DOHH2 (cell line): ENCODE results near the gene CAMKK1.

ENCODE experiments used
- H3F3A ChIP-seq: fragments of 200-600 bp; sonication (generic), shearing (Covaris generic); 2 replicates; pipeline ENCODE4 v1.6.0; 2016; ENCODE audit warnings: antibody characterized with exemption, mild to moderate bottlenecking; ENCODE audit not compliant: control insufficient read depth, insufficient read depth
- H3K27ac ChIP-seq: fragments of 200-600 bp; sonication (generic); 2 replicates; pipeline ENCODE4 v1.5.1; 2014; ENCODE audit warnings: low read depth, mild to moderate bottlenecking, low read length, moderate library complexity
- H3K27me3 ChIP-seq: fragments of 200-600 bp; sonication (generic); 2 replicates; pipeline ENCODE4 v1.6.1; 2014; ENCODE audit warnings: mild to moderate bottlenecking, low read length, mixed read lengths; ENCODE audit not compliant: control insufficient read depth
- H3K36me3 ChIP-seq: fragments of 200-600 bp; sonication (generic); 2 replicates; pipeline ENCODE4 v1.6.1; 2014; ENCODE audit warnings: mild to moderate bottlenecking, low read length, moderate library complexity, mixed read lengths; ENCODE audit not compliant: control insufficient read depth
- H3K4me1 ChIP-seq: fragments of 200-600 bp; sonication (generic); 2 replicates; pipeline ENCODE4 v1.6.1; 2014; ENCODE audit warnings: mild to moderate bottlenecking, low read length, mixed read lengths; ENCODE audit not compliant: control insufficient read depth
- H3K4me2 ChIP-seq: fragments of 200-600 bp; sonication (generic); 2 replicates; pipeline ENCODE4 v1.6.0; 2014; ENCODE audit warnings: mild to moderate bottlenecking, low read length, moderate library complexity
- H3K4me3 ChIP-seq: fragments of 200-600 bp; sonication (generic); 2 replicates; pipeline ENCODE4 v1.5.1; 2014; ENCODE audit warnings: mild to moderate bottlenecking, low read length, mixed read lengths
- H3K79me2 ChIP-seq: fragments of 200-600 bp; sonication (generic); 2 replicates; pipeline ENCODE4 v1.6.1; 2014; ENCODE audit warnings: mild to moderate bottlenecking, low read length, mixed read lengths; ENCODE audit not compliant: control insufficient read depth
- H3K9me2 ChIP-seq: fragments of 200-600 bp; sonication (generic); replicated peaks from 2 replicates; pipeline ENCODE4 v1.6.1; 2014; ENCODE audit warnings: mild to moderate bottlenecking, low read length, mixed read lengths; ENCODE audit not compliant: control insufficient read depth
- H3K9me3 ChIP-seq: fragments of 200-600 bp; sonication (generic); 2 replicates; pipeline ENCODE4 v1.6.1; 2014; ENCODE audit warnings: antibody characterized with exemption, low read length, mixed read lengths; ENCODE audit not compliant: control insufficient read depth, insufficient read depth
- H4K20me1 ChIP-seq: fragments of 200-600 bp; sonication (generic); 2 replicates; pipeline ENCODE4 v1.6.0; 2014; ENCODE audit warnings: low read depth, mild to moderate bottlenecking, antibody characterized with exemption, low read length, moderate library complexity; ENCODE audit not compliant: control insufficient read depth, insufficient read depth
- EZH2phosphoT487 ChIP-seq: fragments of 200-600 bp; sonication (generic); IDR thresholded peaks from 2 replicates; pipeline ENCODE4 v1.6.1; 2017; ENCODE audit warnings: borderline replicate concordance, mild to moderate bottlenecking, antibody characterized with exemption, low read length, moderate library complexity, mixed read lengths
- TF ChIP-seq, protein P1 (sequence below): fragments of 200-600 bp; sonication (generic); IDR thresholded peaks from one replicate; pipeline ENCODE4 v1.5.1; 2014; ENCODE audit warnings: antibody characterized with exemption, mild to moderate bottlenecking, low read depth, low read length; ENCODE audit not compliant: poor library complexity, severe bottlenecking

CAMKK1 gene

DNA sequence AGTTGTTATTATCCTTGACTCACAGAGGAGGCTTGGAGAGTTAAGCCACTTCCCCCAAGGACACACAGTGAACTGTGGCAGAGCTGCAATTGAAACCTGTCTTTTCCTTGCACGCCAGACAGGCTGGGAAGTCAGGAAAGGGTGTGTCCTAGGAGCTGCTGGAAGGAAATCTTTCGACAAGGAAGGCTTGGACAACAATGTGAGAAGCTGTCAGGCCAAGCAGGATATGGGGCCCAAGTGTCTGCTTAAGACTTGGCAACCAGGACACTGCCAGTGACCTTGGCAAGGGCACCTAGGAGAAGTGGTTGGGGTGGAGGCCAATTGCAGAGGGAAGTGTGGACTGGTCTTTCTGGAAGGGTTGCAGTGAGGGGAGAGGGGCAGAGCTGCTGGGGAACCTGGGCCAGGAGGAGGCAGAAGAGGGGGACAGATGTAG, 2.1 kb upstream of the CAMKK1 start:
- H3K27ac ChIP-seq: no peak overlapping the region
- no peaks in the 10 kb centered on the region for H3K36me3 ChIP-seq
- peaks cover 59% of the 10 kb centered on the region for H3K4me1 ChIP-seq
- H3K27me3 ChIP-seq: peaks cover 12% of the 10 kb centered on the region
- no peaks in the 10 kb centered on the region for H3K9me3 ChIP-seq
- 0 out of 2 replicates have a peak, but pooled peaks cover 3% of the 10 kb centered on the region for H4K20me1 ChIP-seq
- no peak for TF ChIP-seq EZH2phosphoT487
- TF ChIP-seq, protein P1, sequence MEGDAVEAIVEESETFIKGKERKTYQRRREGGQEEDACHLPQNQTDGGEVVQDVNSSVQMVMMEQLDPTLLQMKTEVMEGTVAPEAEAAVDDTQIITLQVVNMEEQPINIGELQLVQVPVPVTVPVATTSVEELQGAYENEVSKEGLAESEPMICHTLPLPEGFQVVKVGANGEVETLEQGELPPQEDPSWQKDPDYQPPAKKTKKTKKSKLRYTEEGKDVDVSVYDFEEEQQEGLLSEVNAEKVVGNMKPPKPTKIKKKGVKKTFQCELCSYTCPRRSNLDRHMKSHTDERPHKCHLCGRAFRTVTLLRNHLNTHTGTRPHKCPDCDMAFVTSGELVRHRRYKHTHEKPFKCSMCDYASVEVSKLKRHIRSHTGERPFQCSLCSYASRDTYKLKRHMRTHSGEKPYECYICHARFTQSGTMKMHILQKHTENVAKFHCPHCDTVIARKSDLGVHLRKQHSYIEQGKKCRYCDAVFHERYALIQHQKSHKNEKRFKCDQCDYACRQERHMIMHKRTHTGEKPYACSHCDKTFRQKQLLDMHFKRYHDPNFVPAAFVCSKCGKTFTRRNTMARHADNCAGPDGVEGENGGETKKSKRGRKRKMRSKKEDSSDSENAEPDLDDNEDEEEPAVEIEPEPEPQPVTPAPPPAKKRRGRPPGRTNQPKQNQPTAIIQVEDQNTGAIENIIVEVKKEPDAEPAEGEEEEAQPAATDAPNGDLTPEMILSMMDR: no peak
- H3F3A ChIP-seq: peaks cover 13% of the 10 kb centered on the region
- H3K4me3 ChIP-seq: no peak overlapping the region
- no peak overlapping the region for H3K4me2 ChIP-seq
- no peaks in the 10 kb centered on the region for H3K9me2 ChIP-seq
- no peaks in the 10 kb centered on the region for H3K79me2 ChIP-seq

DNA sequence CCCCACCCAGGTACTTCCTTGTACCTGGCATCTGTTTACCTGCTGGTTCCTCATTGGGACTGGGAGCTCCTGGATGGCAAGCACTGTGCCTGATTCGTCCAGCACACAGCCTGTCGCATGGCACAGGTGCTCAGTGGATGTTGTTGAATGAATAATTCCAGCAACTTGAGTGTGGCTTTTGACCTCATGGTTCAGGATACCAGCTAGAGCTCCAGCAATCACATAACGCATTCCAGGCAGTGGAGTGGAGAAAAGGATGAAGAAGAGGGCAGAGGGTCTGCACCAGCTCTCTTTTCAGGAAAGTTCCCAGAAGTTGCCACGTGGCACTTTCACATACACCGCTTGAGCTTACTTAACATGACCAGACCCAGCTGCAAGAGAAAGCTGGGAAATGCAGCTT, 1.3 kb upstream of the CAMKK1 start:
- Histone ChIP-seq H3K27me3 (peaks cover 12% of the 10 kb centered on the region), H3K4me1 (peaks cover 61% of the 10 kb centered on the region), H3K79me2 (no peaks in the 10 kb centered on the region), H3K36me3 (no peaks in the 10 kb centered on the region), H3K4me3 (no peak overlapping the region), H4K20me1 (0 out of 2 replicates have a peak, but pooled peaks cover 3% of the 10 kb centered on the region), H3K9me2 (no peaks in the 10 kb centered on the region), H3K27ac (no peak overlapping the region), H3K9me3 (no peaks in the 10 kb centered on the region), H3F3A (peaks cover 13% of the 10 kb centered on the region), H3K4me2 (peak overlapping the region; percentile 77; the same call in 1 of the 2 replicates)
- TF ChIP-seq, protein P1: no peak
- no peak for TF ChIP-seq EZH2phosphoT487

DNA sequence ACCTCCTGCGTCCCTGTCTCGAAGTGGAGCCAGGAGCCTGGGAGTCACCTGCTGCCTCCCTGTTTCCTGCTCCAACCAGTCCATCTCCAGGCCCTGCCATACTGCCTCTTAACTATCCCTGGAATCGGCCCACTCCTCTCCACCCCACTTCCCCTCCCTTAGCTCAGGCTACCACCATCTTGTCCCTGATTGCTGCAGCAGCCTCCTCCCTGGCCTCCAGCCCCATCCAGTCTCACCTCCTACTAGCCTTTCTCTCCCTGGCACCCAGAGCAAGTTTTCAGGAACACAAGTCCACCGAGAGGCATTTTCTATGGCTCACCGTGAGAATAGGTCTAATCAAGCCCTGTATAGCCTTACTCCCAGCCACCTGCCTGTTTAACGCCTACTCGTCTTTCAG, 865 bp upstream of the CAMKK1 start:
- Histone ChIP-seq H3K9me2 (no peaks in the 10 kb centered on the region), H3K36me3 (no peaks in the 10 kb centered on the region), H3K79me2 (no peaks in the 10 kb centered on the region), H3K27me3 (peaks cover 12% of the 10 kb centered on the region), H3K27ac (no peak overlapping the region), H3K9me3 (no peaks in the 10 kb centered on the region), H4K20me1 (0 out of 2 replicates have a peak, but pooled peaks cover 3% of the 10 kb centered on the region), H3K4me3 (peak overlapping the region; percentile 80), H3K4me2 (peak overlapping the region; percentile 77), H3F3A (peaks cover 13% of the 10 kb centered on the region), H3K4me1 (peaks cover 61% of the 10 kb centered on the region)
- no peak for TF ChIP-seq EZH2phosphoT487
- TF ChIP-seq, protein P1: no peak
